Stimulated activated CD4-positive, alpha-beta T cell treated with anti-CD3 and anti-CD28 coated beads, Interleukin-1b, Interleukin-23, amount 100 ng/mL, for 1 hour (primary cell): Measurements from ENCODE around the gene MYO10.
"Not testable (repeated sequence)": the region's sequence is repeated elsewhere in the genome, so short reads cannot be mapped to it uniquely, and the experiment has no call there.

ENCODE experiments used
- DNase-seq, 2 donors: peaks; one replicate each; pipeline ENCODE4 v3.0.0-alpha.2; 2020; ENCODE audit warnings: low read depth in 2 of 2

MYO10 gene

GRCh38 chr5:16784843-16785791 lies 151.0 kb downstream of the MYO10 start:
- DNase-seq = no peak

GRCh38 chr5:16784088-16784487 lies 152.0 kb downstream of the MYO10 start:
- no peak for DNase-seq

- DNase-seq = no peak
These were observed 154.1 kb downstream of the MYO10 start for GRCh38 chr5:16781828-16782626.

GRCh38 chr5:16780325-16780724 lies 155.8 kb downstream of the MYO10 start:
- no peak for DNase-seq

GRCh38 chr5:16777432-16777831 lies 158.7 kb downstream of the MYO10 start:
- no peak for DNase-seq

GRCh38 chr5:16776611-16777251 lies 159.4 kb downstream of the MYO10 start:
- DNase-seq = no peak

GRCh38 chr5:16774806-16775205 lies 161.3 kb downstream of the MYO10 start:
- no peak for DNase-seq

GRCh38 chr5:16773991-16774390 lies 162.1 kb downstream of the MYO10 start:
- DNase-seq = no peak

- DNase-seq = no peak
These were observed 163.5 kb downstream of the MYO10 start for GRCh38 chr5:16772556-16772955.

- DNase-seq = no peak
These were observed 167.9 kb downstream of the MYO10 start for GRCh38 chr5:16768184-16768583.

GRCh38 chr5:16763211-16763610 lies 172.9 kb downstream of the MYO10 start:
- no peak for DNase-seq

- no peak for DNase-seq
These were observed 176.8 kb downstream of the MYO10 start for GRCh38 chr5:16759147-16759773.

GRCh38 chr5:16757989-16758501 lies 178.0 kb downstream of the MYO10 start:
- no peak for DNase-seq

- DNase-seq = not testable (repeated sequence)
These were observed 178.5 kb downstream of the MYO10 start for GRCh38 chr5:16757577-16757976.

- no peak for DNase-seq
These were observed 178.9 kb downstream of the MYO10 start for GRCh38 chr5:16757146-16757545.

GRCh38 chr5:16756692-16757091 lies 179.4 kb downstream of the MYO10 start:
- no peak for DNase-seq

GRCh38 chr5:16755641-16756040 lies 180.4 kb downstream of the MYO10 start:
- DNase-seq = no peak

- DNase-seq = no peak
These were observed 181.5 kb downstream of the MYO10 start for GRCh38 chr5:16754601-16755000.

GRCh38 chr5:16754086-16754485 lies 182.0 kb downstream of the MYO10 start:
- no peak for DNase-seq

- DNase-seq = no peak
These were observed 185.6 kb downstream of the MYO10 start for GRCh38 chr5:16750445-16750844.

- no peak for DNase-seq
These were observed 186.5 kb downstream of the MYO10 start for GRCh38 chr5:16749626-16750025.
